Astrocyte (in vitro differentiated cells and primary cell): ENCODE results near the gene LMNB1. TPM values are rescaled to one million over a fixed set of nuclear protein-coding genes. Genes with fewer than 3 reads are reported as not detected.
"Not testable (repeated sequence)": the region's sequence is repeated elsewhere in the genome, so short reads cannot be mapped to it uniquely, and the experiment has no call there.

Source experiments
- DNase-seq: peaks from one replicate; pipeline ENCODE4 v3.0.0-alpha.2; 2010; ENCODE audit warnings: low read depth
- FAIRE-seq: peaks from 2 replicates; lab custom pipeline; 2011; peaks lifted over from hg19 to GRCh38; lab: Jason Lieb, UNC
- H2AFZ ChIP-seq: 2 replicates; pipeline ENCODE4 v1.6.0; 2012; ENCODE audit warnings: low read depth, low read length, inconsistent platforms
- H3K27ac ChIP-seq: 2 replicates; pipeline ENCODE4 v1.5.1; 2011; ENCODE audit warnings: low read depth, low read length, inconsistent platforms
- H3K27me3 ChIP-seq: 2 replicates; pipeline ENCODE4 v1.6.0; 2011; ENCODE audit warnings: low read length, inconsistent platforms; ENCODE audit not compliant: insufficient read depth
- H3K36me3 ChIP-seq: 2 replicates; pipeline ENCODE4 v1.5.1; 2011; ENCODE audit warnings: low read length, inconsistent platforms; ENCODE audit not compliant: insufficient read depth
- H3K4me1 ChIP-seq: 2 replicates; pipeline ENCODE4 v1.5.1; 2011; ENCODE audit warnings: low read length, inconsistent platforms; ENCODE audit not compliant: insufficient read depth
- H3K4me2 ChIP-seq: 2 replicates; pipeline ENCODE4 v1.6.0; 2012; ENCODE audit warnings: low read length, inconsistent platforms
- H3K4me3 ChIP-seq: 2 replicates; pipeline ENCODE4 v1.5.1; 2011; ENCODE audit warnings: low read depth, mild to moderate bottlenecking, low read length, inconsistent platforms; ENCODE audit not compliant: insufficient read depth
- H3K79me2 ChIP-seq: 2 replicates; pipeline ENCODE4 v1.6.0; 2012; ENCODE audit warnings: mild to moderate bottlenecking, low read length, inconsistent platforms; ENCODE audit not compliant: insufficient read depth
- H3K9ac ChIP-seq: 2 replicates; pipeline ENCODE4 v1.6.0; 2012; ENCODE audit warnings: mild to moderate bottlenecking, low read length, inconsistent platforms
- H3K9me3 ChIP-seq: 2 replicates; pipeline ENCODE4 v1.5.1; 2012; ENCODE audit warnings: low read depth, mild to moderate bottlenecking, low read length, inconsistent platforms; ENCODE audit not compliant: insufficient read depth
- H4K20me1 ChIP-seq: 2 replicates; pipeline ENCODE4 v1.6.0; 2012; ENCODE audit warnings: low read length, inconsistent platforms; ENCODE audit not compliant: insufficient read depth
- H3K27ac Mint-ChIP-seq: one replicate; pipeline ENCODE4 v1.8.0; 2021; ENCODE audit warnings: mild to moderate bottlenecking, mixed read lengths; ENCODE audit not compliant: unreplicated experiment
- H3K27me3 Mint-ChIP-seq: one replicate; pipeline ENCODE4 v1.8.0; 2021; ENCODE audit warnings: low read depth, mixed read lengths; ENCODE audit not compliant: unreplicated experiment
- H3K36me3 Mint-ChIP-seq: one replicate; pipeline ENCODE4 v1.8.0; 2021; ENCODE audit warnings: low read depth, mixed read lengths; ENCODE audit not compliant: unreplicated experiment
- H3K4me1 Mint-ChIP-seq: one replicate; pipeline ENCODE4 v1.8.0; 2021; ENCODE audit warnings: low read depth, mixed read lengths; ENCODE audit not compliant: unreplicated experiment
- H3K4me3 Mint-ChIP-seq: one replicate; pipeline ENCODE4 v1.8.0; 2021; ENCODE audit warnings: mild to moderate bottlenecking, moderate library complexity, mixed read lengths; ENCODE audit not compliant: unreplicated experiment
- H3K9me3 Mint-ChIP-seq: one replicate; pipeline ENCODE4 v1.8.0; 2021; ENCODE audit warnings: mild to moderate bottlenecking, mixed read lengths; ENCODE audit not compliant: unreplicated experiment
- EZH2 ChIP-seq: IDR thresholded peaks from 2 replicates; pipeline ENCODE4 v1.6.1; 2012; ENCODE audit warnings: mild to moderate bottlenecking, low read length, inconsistent platforms; ENCODE audit not compliant: insufficient read depth
- total RNA-seq: library from RNA; stranded (reverse); gene quantifications from 2 replicates; pipeline ENCODE4 v1.2.1, GENCODE V29; 2021
- TF ChIP-seq, protein P1 (sequence below): IDR thresholded peaks from 2 replicates; pipeline ENCODE4 v1.5.1; 2011; ENCODE audit warnings: low read depth, mild to moderate bottlenecking, inconsistent platforms, low read length, moderate library complexity; ENCODE audit not compliant: insufficient read depth

LMNB1 gene
- total RNA-seq, 1 donor from 2014 or later = 12.7 TPM

DNA sequence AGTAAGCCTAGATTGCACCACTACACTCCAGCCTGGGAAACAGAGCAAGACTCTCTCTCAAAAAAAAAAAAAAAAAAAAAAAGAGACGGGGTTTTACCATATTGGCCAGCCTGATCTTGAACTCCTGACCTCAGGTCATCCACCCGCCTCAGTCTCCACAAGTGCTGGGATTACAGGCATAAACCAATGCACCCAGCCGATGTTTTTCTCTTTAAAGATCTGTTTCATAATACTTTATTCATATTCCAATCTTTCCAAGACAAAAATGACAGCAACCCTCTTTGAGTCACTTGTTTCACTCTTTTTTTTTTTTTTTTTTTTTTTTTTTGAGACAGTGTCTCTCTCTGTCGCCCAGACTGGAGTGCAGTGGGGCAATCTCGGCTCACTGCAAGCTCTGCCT lies 13.6 kb upstream of the LMNB1 start:
- Histone ChIP-seq H3K27ac (no peak overlapping the region), H3K36me3 (no peaks in the 10 kb centered on the region), H3K9ac (no peak overlapping the region), H3K27me3 (no peaks in the 10 kb centered on the region), H3K79me2 (no peaks in the 10 kb centered on the region), H3K4me3 (no peak overlapping the region), H3K4me1 (no peaks in the 10 kb centered on the region), H4K20me1 (no peaks in the 10 kb centered on the region), H3K4me2 (no peak overlapping the region), H2AFZ (no peak overlapping the region), H3K9me3 (no peaks in the 10 kb centered on the region)
- DNase-seq (no peak), FAIRE-seq (no peak)
- TF ChIP-seq, protein P1, sequence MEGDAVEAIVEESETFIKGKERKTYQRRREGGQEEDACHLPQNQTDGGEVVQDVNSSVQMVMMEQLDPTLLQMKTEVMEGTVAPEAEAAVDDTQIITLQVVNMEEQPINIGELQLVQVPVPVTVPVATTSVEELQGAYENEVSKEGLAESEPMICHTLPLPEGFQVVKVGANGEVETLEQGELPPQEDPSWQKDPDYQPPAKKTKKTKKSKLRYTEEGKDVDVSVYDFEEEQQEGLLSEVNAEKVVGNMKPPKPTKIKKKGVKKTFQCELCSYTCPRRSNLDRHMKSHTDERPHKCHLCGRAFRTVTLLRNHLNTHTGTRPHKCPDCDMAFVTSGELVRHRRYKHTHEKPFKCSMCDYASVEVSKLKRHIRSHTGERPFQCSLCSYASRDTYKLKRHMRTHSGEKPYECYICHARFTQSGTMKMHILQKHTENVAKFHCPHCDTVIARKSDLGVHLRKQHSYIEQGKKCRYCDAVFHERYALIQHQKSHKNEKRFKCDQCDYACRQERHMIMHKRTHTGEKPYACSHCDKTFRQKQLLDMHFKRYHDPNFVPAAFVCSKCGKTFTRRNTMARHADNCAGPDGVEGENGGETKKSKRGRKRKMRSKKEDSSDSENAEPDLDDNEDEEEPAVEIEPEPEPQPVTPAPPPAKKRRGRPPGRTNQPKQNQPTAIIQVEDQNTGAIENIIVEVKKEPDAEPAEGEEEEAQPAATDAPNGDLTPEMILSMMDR = no peak
- no peak for TF ChIP-seq EZH2
- Mint-ChIP-seq H3K36me3 (no peaks in the 10 kb centered on the region), H3K27me3 (peaks cover 2% of the 10 kb centered on the region), H3K9me3 (no peaks in the 10 kb centered on the region), H3K4me3 (no peak overlapping the region), H3K4me1 (no peaks in the 10 kb centered on the region), H3K27ac (no peak overlapping the region)

DNA sequence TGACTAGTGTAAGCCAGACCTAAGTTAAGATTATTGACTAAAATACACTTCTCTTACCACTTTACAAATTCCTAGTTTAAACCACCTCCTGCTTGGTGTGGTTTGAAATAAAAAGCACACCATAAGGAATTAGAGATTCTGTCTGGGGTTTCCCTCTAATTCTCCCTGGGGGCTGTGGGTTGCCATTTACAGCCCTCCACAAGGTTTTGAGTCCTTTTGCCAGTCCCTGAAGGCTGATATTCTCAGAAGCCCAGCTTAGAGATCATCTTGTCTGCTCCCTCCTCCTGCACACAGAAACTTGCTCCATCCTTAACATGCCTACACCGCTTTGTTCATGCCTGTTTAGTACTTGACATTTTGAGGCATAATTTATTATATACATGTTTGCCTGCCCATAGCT lies 7.2 kb upstream of the LMNB1 start:
- H3K9ac ChIP-seq = no peak overlapping the region
- no peak overlapping the region for H3K4me3 ChIP-seq
- no peaks in the 10 kb centered on the region for H3K4me1 ChIP-seq
- H3K36me3 Mint-ChIP-seq = no peaks in the 10 kb centered on the region
- DNase-seq (no peak), FAIRE-seq (no peak)
- H3K4me3 Mint-ChIP-seq = no peak overlapping the region
- no peaks in the 10 kb centered on the region for H3K9me3 ChIP-seq
- H3K36me3 ChIP-seq = no peaks in the 10 kb centered on the region
- H4K20me1 ChIP-seq = no peaks in the 10 kb centered on the region
- no peak for TF ChIP-seq EZH2
- TF ChIP-seq, protein P1 = no peak
- H3K4me1 Mint-ChIP-seq = no peaks in the 10 kb centered on the region
- no peak overlapping the region for H3K27ac Mint-ChIP-seq
- H3K27me3 Mint-ChIP-seq = peaks cover 4% of the 10 kb centered on the region
- no peaks in the 10 kb centered on the region for H3K9me3 Mint-ChIP-seq
- no peak overlapping the region for H3K27ac ChIP-seq
- H3K27me3 ChIP-seq = no peaks in the 10 kb centered on the region
- no peaks in the 10 kb centered on the region for H3K79me2 ChIP-seq
- no peak overlapping the region for H2AFZ ChIP-seq
- H3K4me2 ChIP-seq = no peak overlapping the region

DNA sequence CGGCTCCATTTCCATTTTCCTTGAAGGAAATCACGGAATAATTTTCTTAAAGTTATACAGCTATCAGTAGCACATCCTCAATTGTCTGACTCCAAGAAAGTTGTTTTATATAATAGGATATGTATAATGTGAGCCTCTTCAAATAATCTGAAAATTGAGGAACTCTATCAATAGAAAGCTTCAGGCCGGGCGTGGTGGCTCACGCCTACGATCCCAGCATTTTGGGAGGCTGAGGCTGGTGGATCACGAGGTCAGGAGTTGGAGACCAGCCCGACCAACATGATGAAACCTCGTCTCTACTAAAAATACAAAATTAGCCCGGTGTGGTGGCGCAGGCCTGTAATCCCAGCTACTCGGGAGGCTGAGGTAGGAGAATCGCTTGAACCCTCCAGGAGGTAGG lies 3.4 kb upstream of the LMNB1 start:
- FAIRE-seq, H3K9me3 ChIP-seq, H3K4me3 Mint-ChIP-seq, H4K20me1 ChIP-seq, H3K27ac ChIP-seq, H3K4me1 Mint-ChIP-seq, H3K36me3 Mint-ChIP-seq, H2AFZ ChIP-seq, DNase-seq, H3K4me3 ChIP-seq, H3K27ac Mint-ChIP-seq, H3K27me3 ChIP-seq, H3K9ac ChIP-seq, H3K9me3 Mint-ChIP-seq, H3K4me1 ChIP-seq, H3K27me3 Mint-ChIP-seq, H3K36me3 ChIP-seq, H3K4me2 ChIP-seq: not testable (repeated sequence)
- H3K79me2 ChIP-seq = peaks cover 16% of the 10 kb centered on the region

DNA sequence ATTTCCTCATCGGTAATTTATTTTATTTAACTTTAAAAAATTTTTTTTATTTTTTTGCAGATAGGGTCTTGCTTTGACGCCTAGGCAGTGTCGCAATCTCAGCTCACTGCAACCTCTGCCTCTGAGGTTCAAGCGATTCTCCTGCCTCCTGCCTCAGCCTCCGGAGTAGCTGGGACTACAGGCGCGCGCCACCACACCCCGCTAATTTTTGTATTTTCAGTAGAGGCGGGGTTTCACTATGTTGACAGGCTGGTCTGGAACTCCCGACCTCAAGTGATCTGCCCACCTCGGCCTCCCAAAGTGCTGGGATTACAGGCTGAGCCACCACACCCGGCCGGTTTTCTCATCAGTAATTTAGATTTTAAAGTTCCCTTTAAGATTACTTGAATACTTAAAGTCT lies 2.3 kb upstream of the LMNB1 start:
- FAIRE-seq, H3K36me3 ChIP-seq, H3K9me3 Mint-ChIP-seq: not testable (repeated sequence)

More for the DNA sequence above, 2.3 kb upstream of the LMNB1 start:
- not testable (repeated sequence) for H4K20me1 ChIP-seq, H3K36me3 Mint-ChIP-seq, DNase-seq, H3K27me3 Mint-ChIP-seq, H3K27ac Mint-ChIP-seq, H3K9me3 ChIP-seq, H3K4me3 ChIP-seq, H2AFZ ChIP-seq, H3K4me1 ChIP-seq, H3K4me2 ChIP-seq, H3K4me1 Mint-ChIP-seq, H3K27ac ChIP-seq, H3K27me3 ChIP-seq, H3K4me3 Mint-ChIP-seq, H3K9ac ChIP-seq
- H3K79me2 ChIP-seq = peaks cover 26% of the 10 kb centered on the region
